Muscle of arm (tissue), 12 donors: Measurements from ENCODE around the gene DLG1. TPM values are rescaled to one million over a fixed set of nuclear protein-coding genes. Genes with fewer than 3 reads are reported as not detected.
A peak's percentile ranks its signal among the peaks of the same experiment; 100 is the strongest.

Source experiments
- DNase-seq: peaks from one replicate; pipeline ENCODE4 v3.0.0-alpha.2; 2013
- polyA plus RNA-seq, 12 donors: library from polyadenylated mRNA; unstranded; fragments of 120-200 nt; gene quantifications; one replicate each; pipeline ENCODE4 v1.2.1, GENCODE V29; 2013; ENCODE audit not compliant: insufficient read length in 12 of 12

DLG1 gene
- polyA plus RNA-seq, 12 donors = 40.4 to 78.4 (median 49.9) TPM; not detected in 1

GRCh38 chr3:197320582-197320981, 22.2 kb upstream of the DLG1 start:
- DNase-seq = no peak

- DNase-seq = no peak
Measured at GRCh38 chr3:197317250-197317963, 19.0 kb upstream of the DLG1 start.

GRCh38 chr3:197312431-197312830, 14.0 kb upstream of the DLG1 start:
- no peak for DNase-seq

- no peak for DNase-seq
Measured at GRCh38 chr3:197311591-197311990, 13.2 kb upstream of the DLG1 start.

- no peak for DNase-seq
Measured at GRCh38 chr3:197309528-197310361, 11.3 kb upstream of the DLG1 start.

GRCh38 chr3:197308591-197308990, 10.2 kb upstream of the DLG1 start:
- DNase-seq = no peak

- no peak for DNase-seq
Measured at GRCh38 chr3:197306374-197307086, 8.1 kb upstream of the DLG1 start.

GRCh38 chr3:197305854-197306253, 7.4 kb upstream of the DLG1 start:
- DNase-seq = no peak

- DNase-seq = no peak
Measured at GRCh38 chr3:197303452-197303851, 5.0 kb upstream of the DLG1 start.

- no peak for DNase-seq
Measured at GRCh38 chr3:197302696-197303341, 4.4 kb upstream of the DLG1 start.

- no peak for DNase-seq
Measured at GRCh38 chr3:197302033-197302432, 3.6 kb upstream of the DLG1 start.

GRCh38 chr3:197300361-197300760, 1.9 kb upstream of the DLG1 start:
- no peak for DNase-seq

- DNase-seq = no peak
Measured at GRCh38 chr3:197298945-197299854, 788 bp upstream of the DLG1 start.

- DNase-seq = peak; percentile 88
Measured at GRCh38 chr3:197297476-197298340, 704 bp downstream of the DLG1 start.

- DNase-seq = no peak
Measured at GRCh38 chr3:197297002-197297401, 1.4 kb downstream of the DLG1 start.

GRCh38 chr3:197296545-197296944, 1.9 kb downstream of the DLG1 start:
- no peak for DNase-seq

GRCh38 chr3:197295871-197296270, 2.5 kb downstream of the DLG1 start:
- DNase-seq = no peak

GRCh38 chr3:197293605-197294237, 4.7 kb downstream of the DLG1 start:
- no peak for DNase-seq

GRCh38 chr3:197292648-197293047, 5.8 kb downstream of the DLG1 start:
- DNase-seq = no peak
